ENCODE measurements around the gene A2M.

A2M gene

GRCh38 chr12:9071518-9071917 lies 44.2 kb downstream of the A2M start:
- DNase-seq = no peak

DNA sequence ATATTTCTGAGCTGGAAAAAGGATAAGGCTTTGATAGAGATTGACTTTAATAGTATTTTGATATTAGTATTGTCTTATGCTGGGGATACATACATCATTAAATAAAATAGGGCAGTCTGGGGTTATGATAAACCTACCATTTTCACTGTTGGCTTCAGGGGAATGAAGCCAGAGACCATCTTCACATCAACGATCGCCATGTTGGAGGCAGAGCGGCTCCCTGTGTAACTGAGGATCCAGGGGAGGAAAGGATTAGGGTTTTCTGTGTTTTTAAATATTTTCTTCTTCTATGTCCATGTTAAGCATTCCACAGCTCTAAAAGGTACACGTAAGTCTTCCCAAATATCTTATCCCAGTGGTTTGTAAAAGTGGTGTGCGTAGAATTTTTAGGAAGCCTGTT lies 45.4 kb downstream of the A2M start:
- no peak for DNase-seq

DNA sequence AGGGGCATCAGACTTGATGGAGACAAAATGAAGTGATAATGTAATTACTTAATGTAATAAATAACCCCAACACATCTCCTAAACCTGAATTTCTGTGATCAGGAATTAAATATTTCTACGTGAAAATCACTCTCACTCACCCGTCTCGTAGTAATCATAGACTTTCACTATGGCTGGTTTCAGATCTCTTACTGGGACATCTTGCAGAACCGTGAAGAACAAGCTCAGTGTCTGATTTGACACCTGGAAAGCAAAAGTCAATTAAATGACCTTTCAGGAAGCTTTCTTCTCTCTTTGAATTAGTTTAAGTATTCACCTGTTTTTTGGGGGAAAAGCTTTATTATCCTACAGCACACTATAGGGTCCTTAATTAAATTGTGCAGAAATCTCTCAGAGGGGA lies 47.1 kb downstream of the A2M start:
- no peak for DNase-seq

- DNase-seq = no peak
Observed at GRCh38 chr12:9068086-9068485, 47.6 kb downstream of the A2M start.

DNA sequence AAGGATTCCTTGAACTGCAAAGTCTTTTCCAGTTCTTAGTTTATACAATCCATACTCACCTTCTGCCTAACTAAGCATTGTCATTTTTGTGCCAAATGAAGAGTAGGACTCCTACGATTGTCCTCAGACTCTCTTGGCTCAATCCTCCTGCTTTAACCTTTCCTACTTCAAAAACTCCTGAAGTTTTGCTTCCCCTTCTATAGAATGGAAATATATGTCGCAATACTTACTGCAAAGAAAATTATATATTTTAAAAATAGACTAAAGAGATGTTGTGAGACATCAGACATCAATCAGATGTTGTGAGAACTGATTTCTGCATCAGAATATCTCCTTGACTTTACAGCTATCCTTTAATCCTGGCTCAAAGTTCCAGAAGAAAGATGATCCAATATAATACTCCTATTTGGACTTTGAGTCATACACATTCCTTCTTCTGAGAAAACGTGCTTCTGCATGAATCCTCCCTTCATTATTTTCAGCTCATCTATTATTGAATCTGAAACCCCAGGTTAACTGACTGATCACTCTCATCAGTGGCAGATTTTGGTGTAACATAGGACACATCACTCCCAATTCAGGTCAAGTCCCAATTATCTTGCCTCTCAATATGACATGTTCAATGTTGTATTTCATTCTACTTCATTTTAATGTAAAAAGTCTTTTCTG lies 48.8 kb downstream of the A2M start:
- no peak for DNase-seq

GRCh38 chr12:9066183-9066623 lies 49.5 kb downstream of the A2M start:
- no peak for DNase-seq

DNA sequence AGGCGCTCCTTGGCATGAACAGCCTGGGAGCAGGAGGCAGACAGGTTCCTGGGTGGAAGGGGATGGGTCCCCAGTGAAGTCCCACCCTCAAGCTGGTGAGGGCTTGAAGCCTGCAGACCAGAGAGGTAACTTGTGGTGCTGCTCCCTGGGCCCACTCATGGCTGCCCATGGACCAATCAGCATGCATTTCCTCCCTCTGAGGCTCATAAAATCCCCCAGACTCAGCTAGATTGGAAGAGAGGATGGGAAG lies 50.2 kb downstream of the A2M start:
- DNase-seq = no peak

GRCh38 chr12:9064815-9065606 lies 50.7 kb downstream of the A2M start:
- DNase-seq = peak; percentile 77

GRCh38 chr12:9064201-9064814 lies 51.4 kb downstream of the A2M start:
- peak; percentile 50 for DNase-seq

DNA sequence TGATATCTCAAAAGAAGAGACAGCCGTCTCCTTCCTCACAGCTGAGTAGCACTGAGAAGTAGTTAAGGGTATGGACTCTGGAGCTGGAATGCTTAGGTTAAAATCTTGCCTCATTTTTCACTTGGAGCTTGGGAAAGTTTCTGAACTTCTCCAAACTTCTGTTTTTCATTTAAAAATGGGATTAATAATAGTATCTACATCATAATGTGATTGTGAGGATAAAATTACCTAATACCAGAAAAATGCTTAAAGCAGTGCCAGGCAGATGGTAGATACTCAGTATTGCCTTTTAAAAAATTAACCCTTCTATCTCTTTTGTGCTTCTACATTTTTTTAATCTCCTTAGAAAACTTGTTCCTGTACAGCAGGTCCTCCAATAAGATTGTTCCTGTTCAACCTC lies 63.1 kb downstream of the A2M start:
- no peak for DNase-seq

- DNase-seq = no peak
Observed at GRCh38 chr12:9051158-9051550, 64.6 kb downstream of the A2M start.

GRCh38 chr12:9050521-9051157 lies 65.1 kb downstream of the A2M start:
- DNase-seq = no peak

DNA sequence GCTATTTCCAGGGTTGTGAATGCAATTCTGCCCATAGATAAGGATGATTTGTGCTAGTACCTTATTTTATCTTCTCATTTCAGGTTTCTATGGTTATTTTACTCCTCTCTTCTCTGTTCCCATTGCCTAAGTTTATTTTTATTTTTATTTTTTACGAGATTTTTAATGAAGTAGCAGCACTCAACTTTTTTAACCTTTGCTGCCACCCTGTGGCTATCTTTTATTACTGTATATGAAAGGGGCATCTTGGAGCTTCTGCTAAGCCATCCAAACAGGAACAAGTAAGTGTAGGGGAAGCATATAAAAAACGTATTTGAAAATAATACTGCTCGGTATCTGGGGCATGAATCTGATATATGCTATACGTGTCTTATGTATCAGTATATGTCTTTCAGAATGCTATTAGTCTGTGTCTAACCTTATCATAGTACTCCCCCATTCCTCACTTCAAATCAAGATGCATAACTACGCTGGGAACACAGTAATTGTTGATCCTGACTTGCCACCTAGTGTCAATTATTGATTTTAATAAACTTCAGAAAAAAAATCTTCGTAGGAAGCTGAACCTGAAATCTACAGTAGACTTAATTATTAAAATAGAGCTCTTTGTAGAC lies 66.1 kb downstream of the A2M start:
- DNase-seq = no peak

DNA sequence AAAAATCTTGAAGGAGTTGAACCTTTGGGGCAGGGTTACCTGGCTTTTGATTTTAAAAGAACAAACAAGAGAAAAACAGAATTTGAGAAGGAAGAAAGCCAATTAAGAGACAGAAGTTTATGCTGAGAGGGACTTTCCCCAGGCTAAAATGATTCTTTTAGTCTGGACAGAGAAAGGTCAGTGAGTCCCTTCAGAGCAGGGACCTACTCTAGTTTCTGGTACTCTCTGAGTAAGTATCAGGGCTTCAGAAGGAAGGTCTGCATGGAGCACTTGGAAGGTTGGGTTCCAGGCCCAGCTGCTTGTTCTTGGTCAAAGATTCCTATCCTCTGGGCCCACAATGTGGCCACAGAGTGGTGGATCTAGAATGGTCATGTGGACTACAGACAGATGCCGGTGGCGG lies 66.8 kb downstream of the A2M start:
- no peak for DNase-seq

GRCh38 chr12:9047105-9047504 lies 68.6 kb downstream of the A2M start:
- no peak for DNase-seq

GRCh38 chr12:9043766-9044165 lies 72.0 kb downstream of the A2M start:
- DNase-seq = no peak

- no peak for DNase-seq
Observed at GRCh38 chr12:9041321-9041720, 74.4 kb downstream of the A2M start.

DNA sequence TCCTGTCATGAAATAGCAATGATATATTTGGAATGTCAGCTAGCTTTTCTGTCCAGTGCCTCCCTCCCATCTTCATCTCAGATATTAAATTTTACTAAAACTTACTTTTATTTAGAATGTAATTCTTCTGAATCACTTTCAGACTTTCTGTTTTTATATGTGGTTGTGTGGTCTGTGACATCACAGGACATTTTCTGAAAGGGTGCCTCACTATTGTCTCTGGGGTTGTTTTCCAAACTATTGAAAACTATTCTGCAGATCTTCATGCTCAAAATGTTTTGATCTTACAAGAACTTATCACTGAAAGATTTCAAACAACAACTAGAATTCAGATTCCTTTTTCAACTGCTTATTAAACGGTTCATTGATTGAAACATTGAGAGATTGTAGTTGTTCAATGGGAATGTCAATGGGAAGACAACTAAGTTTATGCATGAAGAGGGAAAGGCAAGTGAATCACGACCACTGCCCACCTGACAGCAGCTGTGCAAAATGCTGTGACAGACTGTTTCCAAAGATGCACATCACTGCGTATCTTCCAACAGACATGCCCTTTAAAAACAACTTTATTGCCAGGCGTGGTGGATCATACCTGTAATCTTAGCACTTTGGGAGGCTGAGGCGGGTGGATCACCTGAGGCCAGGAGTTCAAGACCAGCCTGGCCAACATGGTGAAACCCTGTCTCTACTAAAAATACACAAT lies 75.1 kb downstream of the A2M start:
- no peak for DNase-seq

- DNase-seq = peak; percentile 35
Observed at GRCh38 chr12:9039397-9039977, 76.2 kb downstream of the A2M start.

DNA sequence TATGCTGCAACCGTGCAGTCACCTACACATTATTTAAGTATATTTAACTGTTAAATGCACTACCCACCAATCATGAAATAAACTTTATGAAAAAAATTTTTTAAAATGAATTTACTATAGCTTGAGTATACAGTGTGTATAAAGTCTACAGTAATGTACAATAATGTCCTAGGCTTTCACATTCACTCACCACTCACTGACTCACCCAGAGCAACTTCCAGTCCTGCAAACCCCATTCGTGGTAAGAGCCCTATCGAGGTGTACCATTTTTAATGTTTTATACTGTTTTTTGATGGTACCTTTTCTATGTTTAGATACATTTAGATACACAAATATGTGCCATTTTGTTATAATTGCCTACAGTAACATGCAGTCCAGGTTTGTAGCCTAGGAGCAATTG lies 78.3 kb downstream of the A2M start:
- no peak for DNase-seq

DNA sequence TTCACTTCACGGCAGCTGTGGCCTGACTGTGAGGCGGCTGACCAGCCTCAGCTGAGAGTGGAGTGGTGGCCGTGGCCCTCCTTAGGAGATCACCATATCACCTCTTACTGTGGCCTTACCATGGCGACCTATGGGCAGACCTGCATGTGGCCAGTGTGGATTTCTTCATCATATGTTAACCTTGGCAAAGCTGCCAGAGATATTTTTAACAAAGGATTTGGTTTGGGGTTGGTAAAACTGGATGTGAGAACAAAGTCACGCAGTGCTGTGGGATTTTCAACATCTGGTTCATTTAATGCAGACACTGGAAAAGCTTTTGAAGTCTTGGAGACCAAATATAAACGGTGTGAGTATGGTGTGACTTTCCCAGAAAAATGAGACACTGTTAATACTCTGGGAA lies 79.5 kb downstream of the A2M start:
- DNase-seq = no peak

DNA sequence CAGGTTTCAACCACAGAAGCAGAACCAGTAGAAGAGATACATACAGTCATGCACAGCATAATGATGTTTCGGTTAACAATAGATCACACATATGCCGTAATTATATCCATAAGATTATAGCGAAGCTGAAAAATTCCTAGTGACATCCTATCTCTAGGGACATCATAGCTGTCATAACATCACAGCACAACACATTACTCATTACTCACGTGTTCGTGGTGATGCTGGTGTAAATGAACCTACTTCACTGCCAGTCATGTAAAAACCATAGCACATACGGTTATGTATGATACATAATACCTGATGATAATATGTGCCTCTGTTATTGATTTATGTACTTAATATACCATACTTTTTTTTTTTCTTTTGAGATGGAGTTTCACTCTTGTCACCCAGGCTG lies 81.6 kb downstream of the A2M start:
- no peak for DNase-seq

All from NCI-H774 (cell line).